ENCODE results near the gene ASCL2.

ASCL2 gene

DNA sequence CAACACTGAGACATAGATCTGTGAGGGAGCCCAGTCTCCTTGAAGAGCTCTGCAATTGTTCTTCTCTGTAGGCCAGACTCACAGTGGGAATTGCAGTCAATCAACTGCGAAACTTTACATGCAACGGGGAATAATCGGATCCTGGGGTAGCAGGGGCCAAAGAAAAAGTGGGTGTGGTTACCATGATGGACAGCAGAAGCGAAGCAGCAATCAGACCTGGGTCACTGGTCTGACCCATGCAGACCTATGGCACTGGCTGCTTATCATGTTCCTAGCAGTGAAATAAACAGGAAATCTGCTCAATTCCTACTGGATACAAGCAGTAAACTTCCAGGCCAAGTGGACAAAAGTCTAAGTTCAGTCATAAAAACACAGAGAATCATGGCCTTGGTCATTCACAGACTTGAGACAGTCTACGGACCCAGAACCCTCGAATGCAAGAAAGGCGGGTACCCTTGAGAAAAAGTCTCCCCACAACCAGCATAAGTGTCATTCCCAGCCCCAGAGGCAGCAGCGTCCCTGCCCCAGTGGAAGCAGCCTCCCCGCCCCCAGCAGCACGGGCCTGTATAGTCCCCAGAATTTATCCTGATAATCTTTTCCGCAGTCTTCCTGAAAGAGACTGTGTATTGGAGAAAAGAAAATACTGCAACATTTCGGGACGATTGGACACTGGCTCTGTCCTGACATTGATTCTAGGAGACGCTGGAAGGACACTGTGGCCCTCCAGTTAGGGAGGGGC is 34.6 kb downstream of the ASCL2 start:
- H2AFZ ChIP-seq (ENCODE audit: low read length, unreplicated experiment): no peak overlapping the region
- no peaks in the 10 kb centered on the region for H3K79me2 ChIP-seq (ENCODE audit: control insufficient read depth, insufficient read depth, low read length, unreplicated experiment)
- H3K27me3 ChIP-seq (ENCODE audit: insufficient read depth, low read length): peaks cover 62% of the 10 kb centered on the region
- H3K27ac ChIP-seq (ENCODE audit: low read depth, low read length): no peak overlapping the region
- H3K4me3 ChIP-seq (ENCODE audit: low read depth, low read length): no peak overlapping the region
- no peaks in the 10 kb centered on the region for H3K4me1 ChIP-seq (ENCODE audit: control insufficient read depth, insufficient read depth, low read length, unreplicated experiment)
- no peaks in the 10 kb centered on the region for H3K36me3 ChIP-seq (ENCODE audit: insufficient read depth, low read length)

DNA sequence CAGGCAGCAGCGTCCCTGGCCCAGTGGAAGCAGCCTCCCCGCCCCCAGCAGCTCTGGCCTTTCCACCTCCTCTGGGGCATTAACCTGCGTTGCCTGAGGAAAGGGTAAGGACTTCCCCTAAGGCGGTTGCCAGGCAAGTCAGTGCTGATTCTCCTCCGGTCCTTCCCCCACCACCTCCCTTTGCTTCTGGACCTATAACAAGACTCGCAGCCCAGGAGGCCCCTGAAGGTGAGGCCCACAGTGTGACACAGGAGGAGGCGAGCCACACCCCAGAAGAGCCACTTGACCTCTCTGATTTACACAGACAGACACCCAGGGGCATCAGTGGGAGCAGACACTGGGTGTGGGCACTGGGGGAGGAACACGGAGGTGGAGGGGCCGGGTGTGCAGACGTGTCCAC is 35.4 kb downstream of the ASCL2 start:
- Histone ChIP-seq H3K4me3 (ENCODE audit: low read depth, low read length) (no peak overlapping the region), H2AFZ (ENCODE audit: low read length, unreplicated experiment) (no peak overlapping the region), H3K27ac (ENCODE audit: low read depth, low read length) (no peak overlapping the region), H3K27me3 (ENCODE audit: insufficient read depth, low read length) (peaks cover 62% of the 10 kb centered on the region), H3K79me2 (ENCODE audit: control insufficient read depth, insufficient read depth, low read length, unreplicated experiment) (no peaks in the 10 kb centered on the region), H3K4me1 (ENCODE audit: control insufficient read depth, insufficient read depth, low read length, unreplicated experiment) (no peaks in the 10 kb centered on the region), H3K36me3 (ENCODE audit: insufficient read depth, low read length) (no peaks in the 10 kb centered on the region)

DNA sequence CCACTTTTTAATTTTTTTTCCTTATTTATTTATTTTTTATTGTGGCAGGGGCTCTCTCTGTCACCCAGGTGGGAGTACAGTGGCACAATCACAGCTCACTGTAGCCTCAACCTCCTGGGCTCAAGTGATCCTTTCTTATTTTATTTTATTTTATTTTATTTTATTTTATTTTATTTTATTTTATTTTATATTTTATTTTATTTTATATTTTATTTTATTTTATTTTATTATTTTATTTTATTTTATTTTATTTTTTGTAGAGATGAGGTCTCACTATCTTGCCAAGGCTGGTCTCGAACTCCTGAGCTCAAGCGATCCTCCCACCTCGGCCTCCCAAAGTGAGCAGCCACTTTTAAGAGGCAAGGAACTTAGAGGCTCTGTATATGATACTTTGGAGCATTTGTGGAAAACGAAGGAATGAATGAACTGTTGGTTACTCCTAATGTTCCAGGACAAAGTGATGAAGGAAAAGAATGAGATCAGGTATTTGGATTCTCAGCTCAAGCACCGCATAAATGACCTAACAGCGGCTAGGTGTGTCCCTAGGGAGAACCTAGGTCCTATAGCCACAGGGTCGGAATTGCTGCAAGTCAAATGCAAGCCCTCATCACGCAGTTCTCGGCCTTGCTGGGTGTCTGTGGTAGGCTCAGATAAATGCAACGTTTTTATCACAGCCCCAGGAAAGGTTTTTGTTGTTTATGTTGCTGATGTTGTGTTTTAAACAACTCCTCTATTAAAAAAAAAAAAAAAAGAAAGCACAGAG is 36.5 kb downstream of the ASCL2 start:
- no peak overlapping the region for H3K27ac ChIP-seq (ENCODE audit: low read depth, low read length)
- H3K27me3 ChIP-seq (ENCODE audit: insufficient read depth, low read length): peaks cover 66% of the 10 kb centered on the region
- H3K4me1 ChIP-seq (ENCODE audit: control insufficient read depth, insufficient read depth, low read length, unreplicated experiment): no peaks in the 10 kb centered on the region
- H3K4me3 ChIP-seq (ENCODE audit: low read depth, low read length): no peak overlapping the region
- H2AFZ ChIP-seq (ENCODE audit: low read length, unreplicated experiment): no peak overlapping the region
- H3K79me2 ChIP-seq (ENCODE audit: control insufficient read depth, insufficient read depth, low read length, unreplicated experiment): no peaks in the 10 kb centered on the region
- no peaks in the 10 kb centered on the region for H3K36me3 ChIP-seq (ENCODE audit: insufficient read depth, low read length)

DNA sequence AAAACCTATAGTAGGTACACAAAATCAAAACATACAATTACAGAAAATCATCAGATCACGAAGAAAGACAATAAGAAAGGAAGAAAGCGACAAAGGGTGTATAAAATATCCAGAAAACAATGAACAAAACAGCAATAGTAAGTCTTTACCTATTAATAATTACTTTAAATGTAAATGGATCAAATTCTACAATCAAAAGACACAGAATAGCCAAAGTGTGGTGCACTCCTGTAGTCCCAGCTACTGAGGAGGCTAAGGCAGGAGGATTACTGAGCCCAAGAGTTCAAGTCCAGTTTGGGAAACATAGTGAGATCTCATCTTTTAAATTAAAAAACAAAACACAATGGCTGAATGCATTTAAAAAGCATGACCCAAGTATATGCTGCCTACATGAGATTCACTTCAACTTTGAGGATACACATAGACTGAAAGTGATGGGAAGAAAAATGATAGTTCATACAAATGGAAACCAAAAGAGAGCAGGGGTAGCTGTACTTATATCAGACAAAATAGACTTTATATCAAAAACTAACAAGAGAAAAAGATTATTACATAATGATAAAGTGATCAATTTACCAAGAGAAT is 40.6 kb downstream of the ASCL2 start:
- H2AFZ ChIP-seq (ENCODE audit: low read length, unreplicated experiment): no peak overlapping the region
- H3K27me3 ChIP-seq (ENCODE audit: insufficient read depth, low read length): peaks cover 56% of the 10 kb centered on the region
- H3K4me1 ChIP-seq (ENCODE audit: control insufficient read depth, insufficient read depth, low read length, unreplicated experiment): no peaks in the 10 kb centered on the region
- no peaks in the 10 kb centered on the region for H3K36me3 ChIP-seq (ENCODE audit: insufficient read depth, low read length)
- H3K4me3 ChIP-seq (ENCODE audit: low read depth, low read length): no peak overlapping the region
- no peak overlapping the region for H3K27ac ChIP-seq (ENCODE audit: low read depth, low read length)
- no peaks in the 10 kb centered on the region for H3K79me2 ChIP-seq (ENCODE audit: control insufficient read depth, insufficient read depth, low read length, unreplicated experiment)

DNA sequence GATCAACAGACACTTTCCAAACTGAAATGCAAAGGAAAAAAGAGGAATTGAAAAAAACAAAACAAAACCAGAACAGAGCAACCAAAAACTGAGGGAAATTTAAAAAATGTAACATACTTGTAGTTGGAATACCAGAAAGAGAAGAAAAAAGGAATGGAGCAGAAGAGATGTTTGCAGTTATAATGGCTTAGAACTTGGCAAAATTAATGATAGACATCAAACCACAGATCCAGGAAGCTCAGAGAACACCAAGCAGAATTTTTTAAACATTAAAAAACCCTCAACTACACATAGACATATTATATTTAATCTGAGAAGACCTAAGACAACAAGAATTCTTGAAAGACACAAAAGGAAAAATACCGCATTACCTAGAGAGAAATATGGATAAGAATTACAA is 46.1 kb downstream of the ASCL2 start:
- Histone ChIP-seq H3K27ac (ENCODE audit: low read depth, low read length) (no peak overlapping the region), H3K4me3 (ENCODE audit: low read depth, low read length) (no peak overlapping the region), H2AFZ (ENCODE audit: low read length, unreplicated experiment) (no peak overlapping the region), H3K79me2 (ENCODE audit: control insufficient read depth, insufficient read depth, low read length, unreplicated experiment) (no peaks in the 10 kb centered on the region), H3K27me3 (ENCODE audit: insufficient read depth, low read length) (peaks cover 64% of the 10 kb centered on the region), H3K4me1 (ENCODE audit: control insufficient read depth, insufficient read depth, low read length, unreplicated experiment) (no peaks in the 10 kb centered on the region), H3K36me3 (ENCODE audit: insufficient read depth, low read length) (no peaks in the 10 kb centered on the region)

DNA sequence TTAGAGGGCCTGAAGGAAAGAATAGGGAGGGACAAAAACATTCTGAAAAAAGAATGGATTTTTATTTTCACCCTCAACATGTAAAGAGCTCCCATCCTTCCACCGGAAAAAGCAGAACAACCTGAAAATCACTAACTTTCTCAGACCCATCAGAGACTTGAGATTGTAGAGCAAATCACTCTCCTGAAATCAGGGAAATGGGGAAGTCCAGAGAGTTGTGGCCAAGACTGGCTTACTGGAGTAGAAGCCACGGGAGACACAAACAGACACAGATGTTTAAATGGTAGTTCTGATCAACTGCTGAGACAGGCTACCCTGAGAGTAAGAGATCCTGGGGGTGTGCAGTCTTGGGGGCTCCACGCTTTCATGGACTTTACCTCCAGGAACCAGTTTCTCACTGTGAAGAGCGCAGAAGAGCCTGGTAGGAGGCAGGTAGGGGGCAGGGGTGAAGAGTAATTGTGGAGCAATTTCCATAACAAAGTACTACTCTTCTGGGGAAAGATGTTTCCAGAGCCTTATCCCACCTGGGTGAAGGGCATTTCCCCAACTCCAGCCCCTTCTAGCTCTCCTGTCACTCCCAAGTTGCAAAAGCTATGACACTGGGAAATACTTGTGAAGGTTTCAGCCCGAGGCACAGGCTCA is 47.1 kb downstream of the ASCL2 start:
- Histone ChIP-seq H3K79me2 (ENCODE audit: control insufficient read depth, insufficient read depth, low read length, unreplicated experiment) (no peaks in the 10 kb centered on the region), H3K4me3 (ENCODE audit: low read depth, low read length) (no peak overlapping the region), H2AFZ (ENCODE audit: low read length, unreplicated experiment) (no peak overlapping the region), H3K27me3 (ENCODE audit: insufficient read depth, low read length) (peaks cover 73% of the 10 kb centered on the region), H3K36me3 (ENCODE audit: insufficient read depth, low read length) (no peaks in the 10 kb centered on the region), H3K4me1 (ENCODE audit: control insufficient read depth, insufficient read depth, low read length, unreplicated experiment) (no peaks in the 10 kb centered on the region), H3K27ac (ENCODE audit: low read depth, low read length) (no peak overlapping the region)

DNA sequence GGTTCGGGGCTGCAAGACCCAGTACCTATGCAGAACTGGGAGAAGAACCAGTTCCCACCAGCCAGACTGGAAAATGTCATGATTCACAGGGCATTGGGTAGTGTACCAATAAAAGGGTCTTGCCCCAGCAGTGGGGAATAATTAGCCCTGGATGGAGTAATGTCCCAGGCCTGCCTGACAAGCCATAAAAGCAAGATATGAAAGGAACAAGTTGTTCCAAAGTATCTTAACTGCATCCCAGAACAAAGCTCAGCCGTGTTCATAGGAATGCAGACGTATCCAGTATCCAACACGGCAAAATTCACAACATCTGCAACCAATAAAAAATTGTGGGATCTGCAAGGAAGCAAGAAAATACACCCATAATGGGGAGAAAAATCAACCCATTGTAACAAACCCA is 47.9 kb downstream of the ASCL2 start:
- Histone ChIP-seq H3K27ac (ENCODE audit: low read depth, low read length) (no peak overlapping the region), H3K27me3 (ENCODE audit: insufficient read depth, low read length) (peaks cover 76% of the 10 kb centered on the region), H2AFZ (ENCODE audit: low read length, unreplicated experiment) (no peak overlapping the region), H3K79me2 (ENCODE audit: control insufficient read depth, insufficient read depth, low read length, unreplicated experiment) (no peaks in the 10 kb centered on the region), H3K4me3 (ENCODE audit: low read depth, low read length) (no peak overlapping the region), H3K36me3 (ENCODE audit: insufficient read depth, low read length) (no peaks in the 10 kb centered on the region), H3K4me1 (ENCODE audit: control insufficient read depth, insufficient read depth, low read length, unreplicated experiment) (no peaks in the 10 kb centered on the region)

DNA sequence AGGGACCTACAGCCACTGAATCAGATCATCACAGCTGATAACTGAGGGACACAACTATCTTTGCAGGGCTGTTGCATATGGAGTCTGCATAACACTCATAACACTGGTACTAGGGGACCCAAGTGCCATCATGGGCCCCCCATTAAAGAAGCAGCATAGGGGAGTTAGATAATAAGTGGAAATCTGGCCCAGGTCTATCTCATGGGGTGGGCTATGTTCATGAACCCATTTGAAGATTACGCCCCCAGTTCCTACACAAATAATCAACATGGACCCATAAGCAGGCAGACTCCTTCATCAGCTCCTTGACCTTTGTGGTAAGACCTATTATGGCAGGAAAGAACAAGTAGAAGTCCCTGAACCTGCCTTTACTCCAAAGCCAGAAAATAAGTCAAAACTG is 48.8 kb downstream of the ASCL2 start:
- H3K27ac ChIP-seq (ENCODE audit: low read depth, low read length): no peak overlapping the region
- H3K4me3 ChIP-seq (ENCODE audit: low read depth, low read length): no peak overlapping the region
- no peaks in the 10 kb centered on the region for H3K36me3 ChIP-seq (ENCODE audit: insufficient read depth, low read length)
- no peaks in the 10 kb centered on the region for H3K4me1 ChIP-seq (ENCODE audit: control insufficient read depth, insufficient read depth, low read length, unreplicated experiment)
- H3K27me3 ChIP-seq (ENCODE audit: insufficient read depth, low read length): peaks cover 83% of the 10 kb centered on the region
- H3K79me2 ChIP-seq (ENCODE audit: control insufficient read depth, insufficient read depth, low read length, unreplicated experiment): no peaks in the 10 kb centered on the region
- H2AFZ ChIP-seq (ENCODE audit: low read length, unreplicated experiment): no peak overlapping the region

DNA sequence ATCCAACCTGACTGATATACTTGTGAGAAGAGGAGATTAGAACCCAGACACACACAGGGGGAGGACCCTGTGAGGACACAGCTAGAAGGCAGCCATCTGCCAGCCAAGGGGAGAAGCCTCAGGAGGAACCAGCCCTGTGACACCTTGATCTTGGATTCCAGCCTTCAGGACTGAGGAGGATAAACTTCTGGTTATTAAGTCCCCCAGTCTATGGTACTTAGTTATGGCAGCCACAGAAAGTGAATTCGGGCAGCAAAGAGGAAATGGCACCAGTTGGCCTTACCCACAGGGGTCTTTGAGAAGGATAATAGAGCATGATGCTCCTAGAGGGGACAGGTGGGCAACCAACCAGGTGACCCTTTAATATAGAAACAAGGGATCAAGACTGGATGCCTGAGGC is 49.4 kb downstream of the ASCL2 start:
- H2AFZ ChIP-seq (ENCODE audit: low read length, unreplicated experiment): no peak overlapping the region
- no peaks in the 10 kb centered on the region for H3K79me2 ChIP-seq (ENCODE audit: control insufficient read depth, insufficient read depth, low read length, unreplicated experiment)
- H3K4me1 ChIP-seq (ENCODE audit: control insufficient read depth, insufficient read depth, low read length, unreplicated experiment): no peaks in the 10 kb centered on the region
- H3K27ac ChIP-seq (ENCODE audit: low read depth, low read length): no peak overlapping the region
- H3K4me3 ChIP-seq (ENCODE audit: low read depth, low read length): no peak overlapping the region
- peaks cover 88% of the 10 kb centered on the region for H3K27me3 ChIP-seq (ENCODE audit: insufficient read depth, low read length)
- H3K36me3 ChIP-seq (ENCODE audit: insufficient read depth, low read length): no peaks in the 10 kb centered on the region

DNA sequence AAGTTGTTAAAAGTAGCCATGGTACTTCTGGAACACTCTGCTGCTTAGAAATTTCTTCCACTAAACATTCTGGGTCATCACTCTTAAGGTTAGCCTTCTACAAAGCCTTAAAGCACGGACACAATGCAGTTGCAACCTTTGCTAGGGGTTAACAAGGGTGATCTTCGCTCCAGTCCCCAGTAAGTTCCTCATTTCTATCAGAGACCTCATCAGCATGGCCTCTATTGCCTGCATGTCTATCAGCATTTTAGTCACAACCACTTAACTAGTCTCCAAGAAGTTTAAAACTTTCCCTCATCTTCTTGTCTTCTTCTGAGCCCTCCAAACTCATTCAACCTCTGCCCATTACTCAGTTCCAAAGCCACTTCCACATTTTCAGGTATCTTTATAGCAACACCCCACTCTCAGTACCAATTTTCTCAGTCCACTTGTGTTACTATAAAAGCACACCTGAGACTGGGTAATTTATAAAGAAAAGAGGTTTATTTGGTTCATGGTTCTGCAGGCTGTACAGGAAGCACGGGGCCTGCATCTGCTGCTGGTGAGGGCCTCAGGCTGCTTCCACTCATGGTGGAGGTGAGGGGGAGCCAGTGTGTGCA is 50.1 kb downstream of the ASCL2 start:
- Histone ChIP-seq H3K27ac (ENCODE audit: low read depth, low read length) (no peak overlapping the region), H3K27me3 (ENCODE audit: insufficient read depth, low read length) (peaks cover 82% of the 10 kb centered on the region), H3K79me2 (ENCODE audit: control insufficient read depth, insufficient read depth, low read length, unreplicated experiment) (no peaks in the 10 kb centered on the region), H2AFZ (ENCODE audit: low read length, unreplicated experiment) (no peak overlapping the region), H3K4me1 (ENCODE audit: control insufficient read depth, insufficient read depth, low read length, unreplicated experiment) (no peaks in the 10 kb centered on the region), H3K4me3 (ENCODE audit: low read depth, low read length) (no peak overlapping the region), H3K36me3 (ENCODE audit: insufficient read depth, low read length) (no peaks in the 10 kb centered on the region)

Measured in ACC112 (cell line).